Heart left ventricle (tissue), 13 donors: ENCODE measurements around the gene PLOD1.

Experiments used
- CTCF ChIP-seq, 12 donors: fragments of 200-600 bp; sonication (generic) in 4 of 12; IDR thresholded peaks; one replicate each; pipeline versions ENCODE4 v1.5.0 to v1.8.0; 2018 to 2022; ENCODE audit warnings: antibody characterized with exemption in 12 of 12, mild to moderate bottlenecking in 5 of 12
- POLR2A ChIP-seq, 2 donors: fragments of 450-650 bp; IDR thresholded peaks; one replicate each; pipeline ENCODE4 v1.6.1; 2017; ENCODE audit warnings: antibody characterized with exemption in 2 of 2, mild to moderate bottlenecking in 2 of 2, moderate library complexity in 2 of 2
- donor health status: ischemic (EF 13 %, LVEDD 7.1; RV severe dilation, severe dysfunction).
- donor health status: DM: no; HTN: yes; CAD: no.
- donor health status: DM: no; HTN: no; CAD: no.
- donor health status: ischemic (EF 25% LVEDD 6.9; RV normal size, moderate dysfunction).
- donor health status: ischemic (EF 25% LVEDD 5.7; RV mildly dilated, moderate dysfunction).
- donor health status: ischemic (EF 35%, LVEDD 5.7; RV mildly dilated, moderate dysfunction).
- donor health status: nonischemic (EF 11% LVEDD 7.7; RV severe dilation, severe dysfunction).
- donor health status: DM: yes; HTN: yes; CAD: no.
- donor health status: PGD.
- donor health status: ischemic (EF 29% LVEDD 5.4; RV normal size, mild dysfunction).
- donor health status: nonischemic (EF 23%, LVEDD 6.1; RV moderate dilation, normal function).

DNA sequence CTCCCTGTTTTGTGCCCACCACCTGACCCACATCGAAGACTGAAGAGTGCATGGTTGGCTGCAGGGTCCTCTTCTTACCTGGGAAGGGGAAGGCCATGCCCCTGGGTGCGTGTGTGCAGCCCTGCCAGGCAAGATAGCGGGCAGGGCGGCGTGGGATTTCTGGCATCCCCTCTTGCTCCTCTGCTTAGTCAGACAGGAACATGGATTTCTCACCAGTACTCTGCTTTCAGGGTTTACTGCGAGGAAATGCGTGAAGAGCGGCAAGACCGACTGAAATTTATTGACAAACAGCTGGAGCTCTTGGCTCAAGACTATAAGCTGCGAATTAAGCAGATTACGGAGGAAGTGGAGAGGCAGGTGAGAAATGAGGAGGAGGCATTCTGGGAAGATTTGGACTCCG, 69.2 kb downstream of the PLOD1 start:
- TF ChIP-seq CTCF (IDR thresholded peaks at IDR 0.05) (no peak), POLR2A (IDR thresholded peaks at IDR 0.05) (no peak)
